Endothelial cell of umbilical vein (primary cell): ENCODE measurements around the gene TRAF3. TPM values are rescaled to one million over a fixed set of nuclear protein-coding genes. Genes with fewer than 3 reads are reported as not detected.

ENCODE experiments used
- BruUV-seq: library from RNA; stranded (reverse); fragments of 400-500 nt; replicated peaks from 2 replicates; lab custom pipeline; 2021; lab: Mats Ljungman, UMichigan
- CTCF ChIA-PET: fragments of 300-600, 350-600 bp; sonication (Branson Sonifier 250); formaldehyde crosslinking; loops from one replicate; lab custom pipeline; 2021; ENCODE audit warnings: antibody characterized with exemption, inconsistent platforms; lab: Charles Lee
- POLR2A ChIA-PET: fragments of 300-600, 350-600 bp; sonication (Branson Sonifier 250); formaldehyde crosslinking; loops from one replicate; lab custom pipeline; 2021; ENCODE audit warnings: antibody characterized with exemption, inconsistent platforms; lab: Charles Lee
- DNase-seq: peaks from one replicate; pipeline ENCODE4 v3.0.0-alpha.2; 2011; ENCODE audit warnings: low read depth, low spot score
- FAIRE-seq: peaks from 2 replicates; lab custom pipeline; 2011; peaks lifted over from hg19 to GRCh38; lab: Jason Lieb, UNC
- H2AFZ ChIP-seq: 2 replicates; pipeline ENCODE4 v1.6.0; 2012; ENCODE audit warnings: low read depth, low read length, control low read depth, inconsistent platforms
- H3K27ac ChIP-seq: 2 replicates; pipeline ENCODE4 v1.5.1; 2011; ENCODE audit warnings: low read depth, mild to moderate bottlenecking, control low read depth, low read length, moderate library complexity; ENCODE audit not compliant: insufficient read depth
- H3K27me3 ChIP-seq, 2 experiments: 2 replicates each; pipeline versions ENCODE4 v1.6.0 to v1.6.1; 2011; ENCODE audit warnings: low read length in 2 of 2, mixed read lengths in 1 of 2; ENCODE audit not compliant: control insufficient read depth in 2 of 2, insufficient read depth in 2 of 2
- H3K36me3 ChIP-seq, 2 experiments: 2 replicates in 1 of 2; 3 replicates in 1 of 2; pipeline ENCODE4 v1.5.1; 2011; ENCODE audit warnings: low read length in 2 of 2, mild to moderate bottlenecking in 1 of 2, moderate library complexity in 1 of 2; ENCODE audit not compliant: control insufficient read depth in 2 of 2, insufficient read depth in 2 of 2; ENCODE audit errors: extremely low read depth in 1 of 2
- H3K4me1 ChIP-seq: 3 replicates; pipeline ENCODE4 v1.5.1; 2011; ENCODE audit warnings: mild to moderate bottlenecking, low read length; ENCODE audit not compliant: control insufficient read depth, insufficient read depth; ENCODE audit errors: extremely low read depth
- H3K4me2 ChIP-seq: 2 replicates; pipeline ENCODE4 v1.6.1; 2011; ENCODE audit warnings: low read length, control low read depth, mixed read lengths; ENCODE audit not compliant: insufficient read depth
- H3K4me3 ChIP-seq, 3 experiments: fragments of 200-600 bp in 1 of 3; sonication (generic), shearing (Covaris generic) in 1 of 3; replicated peaks in 1 of 3; 2 replicates each; pipeline ENCODE4 v1.5.1; 2011 to 2016; ENCODE audit warnings: control low read depth in 3 of 3, low read length in 3 of 3, mild to moderate bottlenecking in 2 of 3, inconsistent platforms in 1 of 3, low read depth in 1 of 3, moderate library complexity in 1 of 3; ENCODE audit not compliant: insufficient read depth in 1 of 3
- H3K79me2 ChIP-seq: 2 replicates; pipeline ENCODE4 v1.6.0; 2012; ENCODE audit warnings: low read length, inconsistent platforms; ENCODE audit not compliant: control insufficient read depth, insufficient read depth
- H3K9ac ChIP-seq: replicated peaks from 2 replicates; pipeline ENCODE3; 2011; ENCODE audit warnings: low read length, control low read depth; ENCODE audit not compliant: insufficient read depth; ENCODE audit errors: extremely low read depth
- H3K9me1 ChIP-seq: replicated peaks from 3 replicates; pipeline ENCODE4 v1.6.0; 2011; ENCODE audit warnings: mild to moderate bottlenecking, low read length; ENCODE audit not compliant: control insufficient read depth, insufficient read depth; ENCODE audit errors: extremely low read depth
- H3K9me3 ChIP-seq: replicated peaks from 2 replicates; pipeline ENCODE4 v1.5.1; 2012; ENCODE audit warnings: low read length, inconsistent platforms; ENCODE audit not compliant: control insufficient read depth, insufficient read depth
- H4K20me1 ChIP-seq: replicated peaks from 2 replicates; pipeline ENCODE3; 2011; ENCODE audit warnings: mild to moderate bottlenecking, low read length; ENCODE audit not compliant: control insufficient read depth, insufficient read depth; ENCODE audit errors: extremely low read depth
- CTCF ChIP-seq, 2 donors: IDR thresholded peaks; 1 replicate in 1 of 2; 2 replicates in 1 of 2; pipeline ENCODE4 v1.5.1; 2011; ENCODE audit warnings: low read length in 2 of 2, mild to moderate bottlenecking in 2 of 2, moderate library complexity in 2 of 2, control low read depth in 1 of 2, inconsistent platforms in 1 of 2, low read depth in 1 of 2; ENCODE audit not compliant: insufficient read depth in 1 of 2; ENCODE audit errors: extremely low read depth in 1 of 2
- EZH2 ChIP-seq: IDR thresholded peaks from 2 replicates; pipeline ENCODE4 v1.6.1; 2012; ENCODE audit warnings: borderline replicate concordance, low read depth, mild to moderate bottlenecking, moderate library complexity, low read length, inconsistent platforms; ENCODE audit not compliant: severe bottlenecking
- FOS ChIP-seq: IDR thresholded peaks from 2 replicates; pipeline ENCODE4 v1.6.1; 2011; ENCODE audit warnings: mild to moderate bottlenecking, low read length, moderate library complexity, borderline replicate concordance; ENCODE audit not compliant: insufficient read depth
- GATA2 ChIP-seq: IDR thresholded peaks from 2 replicates; pipeline ENCODE4 v1.7.0; 2011; ENCODE audit warnings: low read depth, mild to moderate bottlenecking, moderate library complexity, mixed read lengths, low read length; ENCODE audit not compliant: insufficient read length, insufficient read depth
- JUN ChIP-seq: IDR thresholded peaks from 2 replicates; pipeline ENCODE4 v1.6.1; 2011; ENCODE audit warnings: borderline replicate concordance, low read depth; ENCODE audit not compliant: insufficient read length, insufficient read depth
- MAX ChIP-seq: IDR thresholded peaks from 2 replicates; pipeline ENCODE4 v1.6.1; 2011; ENCODE audit not compliant: insufficient read depth, insufficient read length
- MYC ChIP-seq: IDR thresholded peaks from one replicate; pipeline ENCODE4 v1.6.1; 2011; ENCODE audit warnings: mild to moderate bottlenecking, low read depth, low read length
- POLR2A ChIP-seq: IDR thresholded peaks from 2 replicates; pipeline ENCODE4 v1.6.1; 2012; ENCODE audit warnings: low read depth, mild to moderate bottlenecking, control low read depth, low read length
- POLR2AphosphoS5 ChIP-seq: IDR thresholded peaks from 2 replicates; pipeline ENCODE4 v1.6.1; 2012; ENCODE audit warnings: low read depth, mild to moderate bottlenecking, control low read depth, low read length, moderate library complexity; ENCODE audit not compliant: insufficient read depth
- dilution Hi-C: fragments of 300-500 bp; cut with MboI; formaldehyde crosslinking; loops from one replicate; pipeline ENCODE4 v1.15.0; 2019; ENCODE audit warnings: low sequenced_read_pairs; ENCODE audit not compliant: extremely low pct_ligation_motif_present
- intact Hi-C: fragments of 100-400 bp; cut with micrococcal nuclease; formaldehyde crosslinking; loops from one replicate; pipeline ENCODE4 v1.10.0; 2022
- polyA plus RNA-seq, 4 experiments: library from polyadenylated mRNA; depleted of rRNA in 3 of 4; stranded (reverse) in 3 of 4; unstranded in 1 of 4; fragments of >200 nt; gene quantifications; 2 replicates each; pipeline versions ENCODE4 v1.2.1 to v1.2.3, GENCODE V29; 2011 to 2012; ENCODE audit warnings: missing spikeins in 1 of 4
- total RNA-seq: library from RNA; stranded (reverse); gene quantifications from 2 replicates; pipeline ENCODE4 v1.2.3, GENCODE V29; 2021

TRAF3 gene
- total and polyA plus RNA-seq, 2 donors (not counting 3 experiments of a cell fraction or from before 2014, with no cell fraction given), result 14.4 to 27.6 TPM

- FAIRE-seq, result no peak
Observed at GRCh38 chr14:102911991-102912761, 134.9 kb downstream of the TRAF3 start.

More at GRCh38 chr14:102911991-102912761, 134.9 kb downstream of the TRAF3 start:
- no peaks in the 10 kb centered on the region for H3K27me3 ChIP-seq
- no peak overlapping the region for H3K4me3 ChIP-seq
- dilution Hi-C loops, result no loop called here
- H3K9me1 ChIP-seq, result no peaks in the 10 kb centered on the region
- no peaks in the 10 kb centered on the region for H3K9me3 ChIP-seq
- DNase-seq, result no peak
- POLR2A ChIA-PET, result no interaction called here
- peaks cover 0 to 3% of the 10 kb centered on the region in 2 experiments for H3K36me3 ChIP-seq
- no peak overlapping the region for H3K9ac ChIP-seq
- H3K79me2 ChIP-seq, result no peaks in the 10 kb centered on the region
- no peak overlapping the region for H3K27ac ChIP-seq
- no peak overlapping the region for H2AFZ ChIP-seq
- BruUV-seq, result no TSS peak
- no peaks in the 10 kb centered on the region for H3K4me1 ChIP-seq
- H4K20me1 ChIP-seq, result no peaks in the 10 kb centered on the region
- CTCF ChIA-PET, result interaction anchor here (0.6 to 0.7 kb wide), 2 partner anchors 139 to 218 kb away, joined by 3 read pairs; no protein-coding TSS in a partner anchor
- H3K4me2 ChIP-seq, result no peak overlapping the region
- TF ChIP-seq EZH2 (no peak), CTCF (IDR thresholded peaks at IDR 0.05; ENCODE audit: extremely low read depth in 1 of 2, insufficient read depth in 1 of 2, low read depth in 1 of 2, low read length in 2 of 2) (no peak), GATA2 (no peak), MYC (no peak), POLR2AphosphoS5 (no peak), FOS (no peak), MAX (no peak), POLR2A (no peak), JUN (no peak)
- intact Hi-C loops, result no loop called here
